Endothelial cell of umbilical vein (primary cell): ENCODE data around the gene IP6K2. TPM values are rescaled to one million over a fixed set of nuclear protein-coding genes. Genes with fewer than 3 reads are reported as not detected.
A peak's percentile ranks its signal among the peaks of the same experiment; 100 is the strongest.

Experiments
- BruUV-seq: library from RNA; stranded (reverse); fragments of 400-500 nt; replicated peaks from 2 replicates; lab custom pipeline; 2021; lab: Mats Ljungman, UMichigan
- CTCF ChIA-PET: fragments of 300-600, 350-600 bp; sonication (Branson Sonifier 250); formaldehyde crosslinking; loops from one replicate; lab custom pipeline; 2021; ENCODE audit warnings: antibody characterized with exemption, inconsistent platforms; lab: Charles Lee
- POLR2A ChIA-PET: fragments of 300-600, 350-600 bp; sonication (Branson Sonifier 250); formaldehyde crosslinking; loops from one replicate; lab custom pipeline; 2021; ENCODE audit warnings: antibody characterized with exemption, inconsistent platforms; lab: Charles Lee
- DNase-seq: peaks from one replicate; pipeline ENCODE4 v3.0.0-alpha.2; 2011; ENCODE audit warnings: low read depth, low spot score
- FAIRE-seq: peaks from 2 replicates; lab custom pipeline; 2011; peaks lifted over from hg19 to GRCh38; lab: Jason Lieb, UNC
- H2AFZ ChIP-seq: 2 replicates; pipeline ENCODE4 v1.6.0; 2012; ENCODE audit warnings: low read depth, low read length, control low read depth, inconsistent platforms
- H3K27ac ChIP-seq: 2 replicates; pipeline ENCODE4 v1.5.1; 2011; ENCODE audit warnings: low read depth, mild to moderate bottlenecking, control low read depth, low read length, moderate library complexity; ENCODE audit not compliant: insufficient read depth
- H3K27me3 ChIP-seq, 2 experiments: 2 replicates each; pipeline versions ENCODE4 v1.6.0 to v1.6.1; 2011; ENCODE audit warnings: low read length in 2 of 2, mixed read lengths in 1 of 2; ENCODE audit not compliant: control insufficient read depth in 2 of 2, insufficient read depth in 2 of 2
- H3K36me3 ChIP-seq, 2 experiments: 2 replicates in 1 of 2; 3 replicates in 1 of 2; pipeline ENCODE4 v1.5.1; 2011; ENCODE audit warnings: low read length in 2 of 2, mild to moderate bottlenecking in 1 of 2, moderate library complexity in 1 of 2; ENCODE audit not compliant: control insufficient read depth in 2 of 2, insufficient read depth in 2 of 2; ENCODE audit errors: extremely low read depth in 1 of 2
- H3K4me1 ChIP-seq: 3 replicates; pipeline ENCODE4 v1.5.1; 2011; ENCODE audit warnings: mild to moderate bottlenecking, low read length; ENCODE audit not compliant: control insufficient read depth, insufficient read depth; ENCODE audit errors: extremely low read depth
- H3K4me2 ChIP-seq: 2 replicates; pipeline ENCODE4 v1.6.1; 2011; ENCODE audit warnings: low read length, control low read depth, mixed read lengths; ENCODE audit not compliant: insufficient read depth
- H3K4me3 ChIP-seq, 3 experiments: fragments of 200-600 bp in 1 of 3; sonication (generic), shearing (Covaris generic) in 1 of 3; replicated peaks in 1 of 3; 2 replicates each; pipeline ENCODE4 v1.5.1; 2011 to 2016; ENCODE audit warnings: control low read depth in 3 of 3, low read length in 3 of 3, mild to moderate bottlenecking in 2 of 3, inconsistent platforms in 1 of 3, low read depth in 1 of 3, moderate library complexity in 1 of 3; ENCODE audit not compliant: insufficient read depth in 1 of 3
- H3K79me2 ChIP-seq: 2 replicates; pipeline ENCODE4 v1.6.0; 2012; ENCODE audit warnings: low read length, inconsistent platforms; ENCODE audit not compliant: control insufficient read depth, insufficient read depth
- H3K9ac ChIP-seq: replicated peaks from 2 replicates; pipeline ENCODE3; 2011; ENCODE audit warnings: low read length, control low read depth; ENCODE audit not compliant: insufficient read depth; ENCODE audit errors: extremely low read depth
- H3K9me1 ChIP-seq: replicated peaks from 3 replicates; pipeline ENCODE4 v1.6.0; 2011; ENCODE audit warnings: mild to moderate bottlenecking, low read length; ENCODE audit not compliant: control insufficient read depth, insufficient read depth; ENCODE audit errors: extremely low read depth
- H3K9me3 ChIP-seq: replicated peaks from 2 replicates; pipeline ENCODE4 v1.5.1; 2012; ENCODE audit warnings: low read length, inconsistent platforms; ENCODE audit not compliant: control insufficient read depth, insufficient read depth
- H4K20me1 ChIP-seq: replicated peaks from 2 replicates; pipeline ENCODE3; 2011; ENCODE audit warnings: mild to moderate bottlenecking, low read length; ENCODE audit not compliant: control insufficient read depth, insufficient read depth; ENCODE audit errors: extremely low read depth
- CTCF ChIP-seq, 2 donors: IDR thresholded peaks; 1 replicate in 1 of 2; 2 replicates in 1 of 2; pipeline ENCODE4 v1.5.1; 2011; ENCODE audit warnings: low read length in 2 of 2, mild to moderate bottlenecking in 2 of 2, moderate library complexity in 2 of 2, control low read depth in 1 of 2, inconsistent platforms in 1 of 2, low read depth in 1 of 2; ENCODE audit not compliant: insufficient read depth in 1 of 2; ENCODE audit errors: extremely low read depth in 1 of 2
- EZH2 ChIP-seq: IDR thresholded peaks from 2 replicates; pipeline ENCODE4 v1.6.1; 2012; ENCODE audit warnings: borderline replicate concordance, low read depth, mild to moderate bottlenecking, moderate library complexity, low read length, inconsistent platforms; ENCODE audit not compliant: severe bottlenecking
- FOS ChIP-seq: IDR thresholded peaks from 2 replicates; pipeline ENCODE4 v1.6.1; 2011; ENCODE audit warnings: mild to moderate bottlenecking, low read length, moderate library complexity, borderline replicate concordance; ENCODE audit not compliant: insufficient read depth
- GATA2 ChIP-seq: IDR thresholded peaks from 2 replicates; pipeline ENCODE4 v1.7.0; 2011; ENCODE audit warnings: low read depth, mild to moderate bottlenecking, moderate library complexity, mixed read lengths, low read length; ENCODE audit not compliant: insufficient read length, insufficient read depth
- JUN ChIP-seq: IDR thresholded peaks from 2 replicates; pipeline ENCODE4 v1.6.1; 2011; ENCODE audit warnings: borderline replicate concordance, low read depth; ENCODE audit not compliant: insufficient read length, insufficient read depth
- MAX ChIP-seq: IDR thresholded peaks from 2 replicates; pipeline ENCODE4 v1.6.1; 2011; ENCODE audit not compliant: insufficient read depth, insufficient read length
- MYC ChIP-seq: IDR thresholded peaks from one replicate; pipeline ENCODE4 v1.6.1; 2011; ENCODE audit warnings: mild to moderate bottlenecking, low read depth, low read length
- POLR2A ChIP-seq: IDR thresholded peaks from 2 replicates; pipeline ENCODE4 v1.6.1; 2012; ENCODE audit warnings: low read depth, mild to moderate bottlenecking, control low read depth, low read length
- POLR2AphosphoS5 ChIP-seq: IDR thresholded peaks from 2 replicates; pipeline ENCODE4 v1.6.1; 2012; ENCODE audit warnings: low read depth, mild to moderate bottlenecking, control low read depth, low read length, moderate library complexity; ENCODE audit not compliant: insufficient read depth
- dilution Hi-C: fragments of 300-500 bp; cut with MboI; formaldehyde crosslinking; loops from one replicate; pipeline ENCODE4 v1.15.0; 2019; ENCODE audit warnings: low sequenced_read_pairs; ENCODE audit not compliant: extremely low pct_ligation_motif_present
- intact Hi-C: fragments of 100-400 bp; cut with micrococcal nuclease; formaldehyde crosslinking; loops from one replicate; pipeline ENCODE4 v1.10.0; 2022
- polyA plus RNA-seq, 4 experiments: library from polyadenylated mRNA; depleted of rRNA in 3 of 4; stranded (reverse) in 3 of 4; unstranded in 1 of 4; fragments of >200 nt; gene quantifications; 2 replicates each; pipeline versions ENCODE4 v1.2.1 to v1.2.3, GENCODE V29; 2011 to 2012; ENCODE audit warnings: missing spikeins in 1 of 4
- total RNA-seq: library from RNA; stranded (reverse); gene quantifications from 2 replicates; pipeline ENCODE4 v1.2.3, GENCODE V29; 2021

Gene IP6K2
- total and polyA plus RNA-seq, 2 donors (not counting 3 experiments of a cell fraction or from before 2014, with no cell fraction given) = 81.8 to 143 TPM

GRCh38 chr3:48693826-48694225 is 23.2 kb downstream of the IP6K2 start:
- dilution Hi-C loops (no loop called here), intact Hi-C loops (loop anchor here (2.0 kb wide), 1 partner anchor 23 kb away; the partner anchor contains the start of gene IP6K2)
- Histone ChIP-seq H3K36me3 (peaks cover 23 to 54% of the 10 kb centered on the region in 2 experiments), H4K20me1 (peaks cover 10% of the 10 kb centered on the region), H3K4me1 (peaks cover 21% of the 10 kb centered on the region), H3K79me2 (peaks cover 45% of the 10 kb centered on the region), H3K9ac (no peak overlapping the region), H3K4me2 (no peak overlapping the region), H3K27ac (peak overlapping the region; percentile 85), H3K4me3 (no peak overlapping the region), H3K27me3 (no peaks in the 10 kb centered on the region), H3K9me1 (no peaks in the 10 kb centered on the region), H2AFZ (no peak overlapping the region), H3K9me3 (no peaks in the 10 kb centered on the region)
- FAIRE-seq (no peak), DNase-seq (no peak)
- no peak for TF ChIP-seq EZH2
- no peak for TF ChIP-seq MAX
- no peak for TF ChIP-seq JUN
- no peak for TF ChIP-seq POLR2AphosphoS5
- TF ChIP-seq MYC = no peak
- TF ChIP-seq POLR2A = no peak
- no peak for TF ChIP-seq CTCF (IDR thresholded peaks at IDR 0.05; ENCODE audit: extremely low read depth in 1 of 2, insufficient read depth in 1 of 2, low read depth in 1 of 2, low read length in 2 of 2)
- TF ChIP-seq GATA2 = no peak
- TF ChIP-seq FOS = no peak
- BruUV-seq = no TSS peak
- ChIA-PET CTCF (no interaction called here), POLR2A (no interaction called here)
